Central memory CD4-positive, alpha-beta T cell (primary cell): Measurements from ENCODE around the gene AGTPBP1.
"Not testable (repeated sequence)": the region's sequence is repeated elsewhere in the genome, so short reads cannot be mapped to it uniquely, and the experiment has no call there.

ENCODE experiments used
- DNase-seq: peaks from one replicate; pipeline ENCODE4 v3.0.0; 2022

Gene AGTPBP1

GRCh38 chr9:85610074-85610860 lies 131.5 kb downstream of the AGTPBP1 start:
- DNase-seq, result peak; percentile 45

GRCh38 chr9:85605905-85606304 lies 135.8 kb downstream of the AGTPBP1 start:
- DNase-seq, result no peak

GRCh38 chr9:85603936-85604335 lies 137.8 kb downstream of the AGTPBP1 start:
- DNase-seq, result no peak

- DNase-seq, result no peak
These were observed 139.0 kb downstream of the AGTPBP1 start for GRCh38 chr9:85602742-85603141.

- DNase-seq, result no peak
These were observed 141.0 kb downstream of the AGTPBP1 start for GRCh38 chr9:85600675-85601263.

GRCh38 chr9:85599540-85600105 lies 142.1 kb downstream of the AGTPBP1 start:
- no peak for DNase-seq

- DNase-seq, result no peak
These were observed 147.4 kb downstream of the AGTPBP1 start for GRCh38 chr9:85594316-85594715.

- no peak for DNase-seq
These were observed 155.1 kb downstream of the AGTPBP1 start for GRCh38 chr9:85586684-85587083.

GRCh38 chr9:85577353-85577952 lies 164.3 kb downstream of the AGTPBP1 start:
- no peak for DNase-seq

GRCh38 chr9:85575868-85576267 lies 165.9 kb downstream of the AGTPBP1 start:
- DNase-seq, result no peak

GRCh38 chr9:85573546-85573945 lies 168.2 kb downstream of the AGTPBP1 start:
- DNase-seq, result not testable (repeated sequence)

- DNase-seq, result not testable (repeated sequence)
These were observed 168.8 kb downstream of the AGTPBP1 start for GRCh38 chr9:85572917-85573316.

GRCh38 chr9:85569988-85570387 lies 171.8 kb downstream of the AGTPBP1 start:
- no peak for DNase-seq

- DNase-seq, result no peak
These were observed 182.2 kb downstream of the AGTPBP1 start for GRCh38 chr9:85559526-85559925.

- no peak for DNase-seq
These were observed 187.4 kb downstream of the AGTPBP1 start for GRCh38 chr9:85554349-85554748.

GRCh38 chr9:85553475-85553874 lies 188.3 kb downstream of the AGTPBP1 start:
- DNase-seq, result no peak

GRCh38 chr9:85547599-85547998 lies 194.2 kb downstream of the AGTPBP1 start:
- no peak for DNase-seq

GRCh38 chr9:85543196-85543595 lies 198.6 kb downstream of the AGTPBP1 start:
- DNase-seq, result no peak

- no peak for DNase-seq
These were observed 199.9 kb downstream of the AGTPBP1 start for GRCh38 chr9:85541876-85542275.

GRCh38 chr9:85536514-85536913 lies 205.2 kb downstream of the AGTPBP1 start:
- DNase-seq, result no peak

GRCh38 chr9:85536076-85536475 lies 205.7 kb downstream of the AGTPBP1 start:
- no peak for DNase-seq

- no peak for DNase-seq
These were observed 207.4 kb downstream of the AGTPBP1 start for GRCh38 chr9:85534340-85534739.

- no peak for DNase-seq
These were observed 208.2 kb downstream of the AGTPBP1 start for GRCh38 chr9:85533538-85533937.

GRCh38 chr9:85530721-85531120 lies 211.0 kb downstream of the AGTPBP1 start:
- no peak for DNase-seq
